Tibial nerve (tissue), 4 donors: ENCODE data around the gene OSBPL9.

ENCODE experiments used
- CTCF ChIP-seq, 5 experiments: fragments of 200-600 bp in 3 of 5; fragments of 450-650 bp in 2 of 5; sonication (generic) in 3 of 5; IDR thresholded peaks; one replicate each; pipeline ENCODE4 v1.5.1; 2016 to 2019; ENCODE audit warnings: antibody characterized with exemption in 5 of 5, mild to moderate bottlenecking in 3 of 5, moderate library complexity in 2 of 5
- EP300 ChIP-seq, 2 donors: sonication (generic); formaldehyde crosslinking; IDR thresholded peaks; one replicate each; pipeline ENCODE4 v1.6.1; 2017; ENCODE audit warnings: antibody characterized with exemption in 2 of 2, mild to moderate bottlenecking in 1 of 2
- POLR2A ChIP-seq, 2 donors: fragments of 450-650 bp; IDR thresholded peaks; one replicate each; pipeline ENCODE4 v1.6.1; 2017; ENCODE audit warnings: antibody characterized with exemption in 2 of 2, mild to moderate bottlenecking in 2 of 2, moderate library complexity in 2 of 2

GRCh38 chr1:51627672-51628071 lies 10.8 kb downstream of the OSBPL9 start:
- TF ChIP-seq EP300 (IDR thresholded peaks at IDR 0.05) (no peak), POLR2A (IDR thresholded peaks at IDR 0.05) (no peak), CTCF (IDR thresholded peaks at IDR 0.05) (peak in 2 of 5 experiments; percentile 6 to 20)
